Glomerular endothelial cell (primary cell): ENCODE measurements around the gene ANKRD23. TPM values are rescaled to one million over a fixed set of nuclear protein-coding genes. Genes with fewer than 3 reads are reported as not detected.

Experiments used
- DNase-seq: peaks from one replicate; pipeline ENCODE4 v3.0.0-alpha.2; 2011; ENCODE audit warnings: low read depth, low spot score; ENCODE audit errors: extremely low read depth
- total RNA-seq: library from RNA; depleted of rRNA; stranded (reverse); fragments of >200 nt; gene quantifications from 2 replicates; pipeline ENCODE4 v1.2.3, GENCODE V29; 2015

ANKRD23 gene
- total RNA-seq, 1 donor from 2014 or later = 1.6 TPM

DNA sequence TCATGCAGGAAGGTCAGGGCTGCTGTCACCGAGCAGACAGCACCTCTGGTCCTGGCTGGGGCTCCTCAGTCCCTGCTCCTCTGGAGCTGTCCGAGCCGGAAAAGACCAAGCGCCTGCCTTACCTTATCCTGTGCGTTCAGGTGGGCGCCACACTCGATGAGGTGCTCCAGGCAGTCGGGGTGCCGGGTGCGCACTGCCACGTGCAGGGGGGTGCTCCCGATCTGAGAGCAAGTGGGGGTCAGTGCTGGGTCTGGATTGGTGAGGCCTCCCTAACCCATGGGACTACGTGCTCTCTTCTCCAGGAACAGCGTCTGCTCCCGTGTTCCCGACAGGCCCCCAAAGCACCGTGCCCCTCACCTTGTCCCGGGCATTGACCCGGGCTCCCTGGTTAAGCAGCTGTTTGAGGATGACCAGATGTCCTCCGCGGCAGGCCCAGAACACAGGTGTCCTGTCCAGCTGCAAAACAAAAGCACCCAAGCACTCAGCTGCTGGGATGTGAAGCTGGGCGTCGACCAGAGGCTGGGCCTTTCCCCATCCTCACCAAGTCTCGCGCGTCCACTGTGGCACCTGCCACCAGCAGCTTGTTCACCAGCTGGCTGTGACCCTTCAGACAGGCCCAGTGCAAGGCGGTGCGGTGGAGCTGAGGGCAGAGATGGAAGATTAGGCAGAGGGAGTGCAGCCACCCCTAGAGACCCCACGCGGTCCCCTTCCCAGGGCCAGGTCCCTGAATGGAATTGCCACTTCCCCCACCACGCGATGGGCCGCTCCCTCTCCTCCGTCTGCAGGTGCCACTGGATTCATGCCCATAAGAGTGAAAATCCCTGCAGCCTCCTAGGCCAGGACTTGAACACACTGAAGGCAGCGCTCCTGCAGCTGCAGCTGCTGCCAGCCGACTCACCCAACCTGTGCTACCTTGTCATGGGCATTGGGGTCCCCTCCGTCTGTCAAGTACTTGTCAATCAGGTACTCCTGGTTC, 3.7 kb downstream of the ANKRD23 start:
- no peak for DNase-seq

DNA sequence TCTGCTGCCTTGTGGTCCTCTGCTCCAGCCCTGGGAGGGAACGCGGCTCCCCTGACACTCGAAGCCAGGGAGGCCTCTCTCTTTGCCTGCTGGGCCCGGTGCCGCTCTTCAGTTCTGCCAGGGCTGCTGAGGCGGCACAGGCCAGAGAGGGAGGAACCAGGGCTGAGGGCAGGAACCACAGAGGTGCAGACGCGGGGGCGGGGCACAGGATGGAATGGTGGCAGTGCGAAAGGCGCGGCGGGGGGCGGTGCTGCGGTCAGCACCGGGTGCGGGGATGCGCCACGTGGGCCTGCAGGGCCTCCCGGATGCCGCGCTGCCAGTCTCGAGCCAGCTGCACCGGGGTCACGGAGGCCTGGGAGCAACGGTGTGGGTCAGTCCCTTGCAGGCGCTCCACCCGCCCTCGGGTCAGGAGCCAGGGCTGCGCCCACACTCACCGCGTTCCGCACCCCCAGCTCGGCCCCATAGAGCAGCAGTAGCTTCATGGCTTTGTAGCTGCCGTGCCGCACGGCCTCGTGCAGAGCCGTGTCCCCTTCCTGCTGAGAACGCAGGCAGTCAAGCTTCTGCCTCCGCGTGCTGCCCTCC, 4.4 kb downstream of the ANKRD23 start:
- DNase-seq = no peak

DNA sequence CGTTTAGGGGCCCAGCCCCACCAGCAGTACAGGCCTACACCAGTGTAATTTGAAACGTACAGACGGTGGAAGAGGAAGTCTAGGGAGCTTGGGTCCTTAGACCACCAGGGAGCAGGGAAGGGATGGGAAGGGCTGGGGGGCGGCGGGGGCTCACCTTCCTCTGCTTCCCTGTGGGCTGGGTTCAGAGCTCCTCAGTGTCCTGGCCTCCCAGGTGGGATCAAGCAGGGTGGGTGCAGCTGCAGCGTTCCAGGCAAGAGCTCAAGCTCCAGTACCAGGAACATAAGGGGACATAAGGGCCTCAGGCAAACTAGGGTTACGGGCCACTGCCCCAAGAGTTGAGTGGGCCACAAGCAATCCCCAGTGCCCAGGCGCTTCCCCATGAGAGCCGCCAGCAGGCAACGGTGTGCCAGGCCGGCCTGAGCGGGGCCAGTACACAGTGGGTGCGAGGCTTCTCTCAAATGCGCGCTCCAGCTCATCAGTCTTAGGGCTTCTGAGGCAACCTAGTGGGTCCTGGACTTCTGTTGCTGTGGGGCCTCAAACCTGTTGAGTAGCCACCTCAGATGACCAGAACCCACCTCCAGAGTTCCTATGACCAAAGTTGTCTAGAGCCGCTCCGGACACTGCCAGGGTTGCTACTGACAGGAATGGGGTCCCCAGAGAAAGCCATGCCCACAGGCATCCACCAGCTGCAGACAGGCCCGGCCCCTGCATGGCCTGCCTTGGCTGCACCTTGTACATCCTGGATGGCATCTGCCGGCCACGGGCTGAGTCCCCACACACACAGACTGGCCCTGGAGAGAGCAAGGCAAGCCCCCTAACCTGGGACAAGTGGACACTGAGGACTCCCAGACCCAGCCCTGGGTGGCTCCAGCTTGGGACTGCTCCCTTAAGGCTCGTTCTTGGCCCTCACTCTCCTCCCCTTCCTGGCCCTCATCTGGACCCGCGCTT, 5.2 kb downstream of the ANKRD23 start:
- DNase-seq = no peak

DNA sequence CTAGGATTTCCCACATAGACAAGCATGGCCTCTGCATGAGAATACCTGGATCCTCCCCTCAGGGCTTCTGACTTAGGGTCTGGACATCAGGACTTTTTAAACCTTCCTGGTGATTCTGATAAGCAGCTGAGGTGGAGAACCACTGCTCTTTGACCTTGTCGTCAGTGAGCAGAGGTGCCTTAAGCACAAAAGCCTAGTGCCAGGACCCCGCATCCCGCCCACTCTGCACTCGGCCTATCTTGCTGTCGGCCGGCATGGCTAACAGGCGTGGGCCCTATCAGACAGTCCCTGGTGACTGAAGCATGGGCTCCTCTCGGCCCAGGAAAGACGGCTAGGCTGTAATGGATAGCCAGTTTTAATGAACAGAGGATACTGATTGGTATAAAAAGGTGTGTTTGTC, 6.2 kb downstream of the ANKRD23 start:
- no peak for DNase-seq

DNA sequence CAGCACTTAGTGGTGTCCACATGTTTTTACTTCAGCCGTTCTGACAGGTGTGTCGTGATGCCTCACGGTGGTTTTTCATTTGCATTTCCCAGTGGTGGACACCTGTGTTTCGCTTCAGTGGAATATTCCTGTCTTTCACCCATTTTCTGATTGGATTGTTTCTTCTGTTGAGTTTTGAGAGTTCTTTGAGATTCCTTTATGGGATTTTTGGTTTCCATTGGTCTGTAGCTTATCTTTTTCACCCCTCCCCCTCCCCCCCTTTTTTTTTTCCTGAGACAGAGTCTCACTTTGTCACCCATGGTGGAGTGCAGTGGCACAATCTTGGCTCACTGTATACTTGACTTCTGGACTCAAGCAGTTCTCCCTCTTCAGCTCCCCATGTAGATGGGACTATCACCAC, 8.0 kb downstream of the ANKRD23 start:
- no peak for DNase-seq

DNA sequence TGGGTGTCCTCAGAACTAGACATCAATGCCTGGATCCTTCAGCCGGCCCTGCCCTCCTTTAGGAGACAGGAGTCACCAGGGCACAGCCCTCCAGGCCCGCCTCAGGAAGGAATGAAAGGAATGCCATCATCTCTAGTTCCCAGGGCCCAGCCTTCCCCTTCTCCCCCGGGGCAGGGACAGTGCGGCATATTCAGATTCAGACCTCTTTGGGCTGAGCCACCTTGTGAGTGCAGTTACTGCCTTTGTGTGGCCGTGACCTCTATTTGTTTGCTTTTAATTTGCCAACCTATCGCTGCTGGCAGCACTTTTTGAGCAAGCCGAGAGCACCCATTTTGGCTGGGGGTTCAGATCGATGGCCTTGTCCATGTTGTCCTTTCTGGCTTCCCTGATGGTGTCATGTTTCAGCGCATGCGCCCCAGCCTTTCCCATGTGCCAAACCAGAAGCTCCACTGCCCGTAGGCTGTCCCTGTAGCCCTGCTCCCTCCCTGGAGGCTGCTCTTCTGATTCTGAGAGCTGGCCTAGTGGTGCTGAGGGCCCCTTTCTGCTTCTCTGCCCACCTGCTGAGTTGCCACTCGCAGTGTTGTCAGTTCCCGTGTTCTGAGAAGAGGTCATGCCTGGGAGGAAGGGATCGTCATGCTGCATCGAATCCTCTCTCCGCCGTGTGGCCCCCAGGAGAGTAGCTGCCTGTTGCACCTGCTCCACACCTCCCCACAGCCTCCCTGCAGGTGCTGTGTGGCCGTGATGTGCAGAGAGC, 10.9 kb downstream of the ANKRD23 start:
- DNase-seq = no peak

DNA sequence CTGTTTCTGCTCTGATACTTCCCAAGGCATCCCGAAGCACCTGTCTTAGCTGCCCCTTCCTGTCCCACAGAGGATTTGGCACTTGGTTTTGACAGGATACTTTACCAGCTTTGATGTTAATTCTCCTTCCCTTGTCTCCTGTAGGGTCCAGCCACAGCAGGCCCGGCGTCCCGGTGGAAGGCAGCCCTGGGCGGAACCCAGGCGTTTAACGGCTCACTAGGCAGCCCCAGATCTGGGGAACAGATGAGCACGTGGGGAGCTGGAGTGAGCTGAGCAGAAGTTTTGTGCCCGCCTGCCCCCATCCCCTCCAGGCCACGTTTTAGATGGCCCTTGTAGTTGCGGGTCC, 11.4 kb downstream of the ANKRD23 start:
- DNase-seq = no peak

DNA sequence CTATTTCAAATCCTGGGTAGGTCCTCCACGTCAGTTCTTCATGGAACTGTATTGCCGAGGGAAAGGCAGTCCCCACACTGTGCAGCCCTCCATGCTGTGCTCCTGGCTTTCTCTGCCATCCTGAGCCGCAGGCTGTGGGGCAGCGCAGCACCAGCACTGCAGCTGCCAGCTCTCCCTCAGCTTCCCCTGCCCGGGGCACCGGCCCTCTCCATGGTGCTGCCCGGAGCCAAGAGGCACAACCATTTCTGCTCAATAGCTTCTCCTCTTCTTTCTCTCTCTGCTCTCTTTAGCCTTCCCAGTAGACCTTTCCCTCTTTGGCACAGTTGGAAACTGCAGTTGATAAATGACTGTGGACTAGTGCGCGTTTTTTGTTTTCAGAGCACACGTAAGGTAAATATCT, 12.1 kb downstream of the ANKRD23 start:
- no peak for DNase-seq

DNA sequence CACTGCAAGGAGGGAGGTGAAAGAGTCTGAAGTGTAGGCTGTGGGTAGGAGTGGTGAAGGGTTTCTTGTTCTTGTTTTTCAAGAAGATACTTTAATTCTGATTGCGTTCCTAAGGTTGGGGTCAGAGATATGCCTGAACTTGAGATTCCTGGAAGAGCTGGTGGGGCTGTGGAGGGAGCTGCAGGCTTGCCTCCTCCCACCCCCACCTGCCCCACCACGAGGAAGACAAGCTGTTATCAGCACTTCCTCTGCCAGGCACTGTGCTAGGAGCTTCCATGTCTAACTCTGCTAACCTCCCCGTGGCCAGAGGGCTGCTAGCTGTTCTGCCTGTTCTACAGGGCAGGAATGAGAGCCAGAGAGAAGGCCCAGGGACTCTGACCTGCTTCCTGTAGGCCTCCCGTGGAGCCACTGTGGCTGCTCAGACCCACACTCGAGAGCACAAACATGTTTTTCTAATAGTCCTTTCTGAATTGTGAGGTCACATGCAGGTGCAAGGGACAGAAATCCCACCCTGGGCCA, 13.7 kb downstream of the ANKRD23 start:
- no peak for DNase-seq

DNA sequence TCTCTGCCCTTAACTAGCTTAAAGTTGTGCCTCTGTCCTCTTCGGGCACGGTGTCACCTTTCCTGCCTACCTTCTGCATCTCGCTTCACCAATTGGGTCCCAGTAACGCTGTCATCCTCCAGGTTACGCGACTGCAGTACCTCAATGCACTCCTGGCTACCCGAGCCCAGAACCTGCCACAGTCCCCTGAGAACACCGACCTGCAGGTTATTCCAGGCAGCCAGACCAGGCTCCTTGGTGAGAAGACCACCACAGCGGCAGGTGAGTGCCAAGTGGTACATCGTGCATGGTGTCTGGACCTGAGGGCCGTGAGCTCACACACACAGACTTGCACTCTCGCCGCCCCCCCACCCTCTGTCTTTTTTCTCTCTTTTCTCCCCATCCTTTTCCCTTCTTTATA, 14.9 kb downstream of the ANKRD23 start:
- DNase-seq = no peak

DNA sequence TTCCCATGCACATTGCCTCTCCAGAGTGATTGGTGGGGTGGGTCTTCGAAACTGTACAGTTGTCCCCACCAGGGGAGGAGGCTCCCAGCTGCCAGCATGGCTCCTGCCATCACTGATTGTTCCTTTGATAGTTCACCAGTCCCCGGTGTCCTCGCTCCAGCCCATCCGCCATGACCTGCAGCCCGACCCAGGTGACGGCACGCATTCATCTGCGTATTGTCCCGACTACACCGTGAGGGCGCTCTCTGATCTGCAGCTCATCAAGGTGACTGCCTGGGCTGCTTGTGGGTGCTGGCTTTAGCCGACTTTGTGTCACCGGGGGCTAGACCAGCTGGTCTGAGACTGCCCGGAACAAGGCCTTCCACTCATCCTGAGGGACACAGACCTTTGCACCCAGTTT, 15.4 kb downstream of the ANKRD23 start:
- no peak for DNase-seq

DNA sequence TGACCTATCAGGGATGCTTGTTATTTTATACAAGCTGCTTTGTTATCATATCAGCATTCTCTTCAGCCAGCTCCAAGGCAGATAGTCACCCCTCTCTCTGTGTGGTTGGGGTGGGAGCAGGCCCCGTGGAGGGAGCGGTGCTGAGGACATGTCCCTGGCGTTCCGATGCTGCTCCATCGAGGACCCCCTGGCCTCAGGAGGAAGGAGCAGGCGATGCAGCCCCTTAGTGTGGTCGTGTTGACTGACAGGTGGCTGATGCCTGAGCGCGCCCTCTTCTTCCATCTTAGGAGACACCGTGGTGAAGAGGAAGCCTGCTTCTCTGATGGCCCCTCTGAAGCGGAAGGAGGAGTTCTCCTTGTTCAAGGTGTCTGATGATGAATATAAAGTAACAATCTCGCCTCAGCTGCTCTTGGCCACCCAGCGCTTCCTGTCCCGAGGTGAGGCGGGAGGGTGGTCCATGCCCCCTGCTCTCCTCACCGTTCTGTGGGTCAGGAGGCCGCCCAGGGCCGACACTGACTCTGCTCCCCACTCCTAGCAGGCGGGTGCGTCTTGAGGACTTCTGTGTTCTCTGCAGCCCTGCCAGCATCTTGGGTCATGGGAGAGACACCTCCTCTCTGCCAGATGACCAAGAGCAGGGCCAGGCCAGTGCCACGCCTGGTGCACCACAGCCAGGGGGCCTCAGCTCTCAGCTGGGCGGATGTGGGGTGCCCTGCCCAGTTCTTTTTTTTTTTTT, 17.1 kb downstream of the ANKRD23 start:
- DNase-seq = no peak

DNA sequence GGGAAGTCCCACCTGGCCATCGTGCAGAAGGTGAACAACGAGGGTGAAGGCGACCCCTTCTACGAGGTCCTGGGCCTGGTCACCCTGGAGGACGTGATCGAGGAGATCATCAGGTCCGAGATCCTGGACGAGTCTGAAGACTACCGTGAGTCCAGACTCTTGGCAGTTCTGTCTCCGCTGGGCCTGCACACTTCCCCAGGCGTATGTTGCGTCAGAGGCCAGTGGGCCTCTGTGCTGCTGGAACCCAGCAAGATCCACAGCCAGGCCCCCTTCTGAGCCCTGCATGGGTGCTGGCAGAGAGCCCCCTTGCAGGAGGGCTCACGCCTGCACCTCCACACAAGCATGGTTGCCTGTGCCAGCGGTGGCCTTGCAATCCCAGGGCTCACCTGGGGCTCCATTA, 18.8 kb downstream of the ANKRD23 start:
- DNase-seq = no peak

DNA sequence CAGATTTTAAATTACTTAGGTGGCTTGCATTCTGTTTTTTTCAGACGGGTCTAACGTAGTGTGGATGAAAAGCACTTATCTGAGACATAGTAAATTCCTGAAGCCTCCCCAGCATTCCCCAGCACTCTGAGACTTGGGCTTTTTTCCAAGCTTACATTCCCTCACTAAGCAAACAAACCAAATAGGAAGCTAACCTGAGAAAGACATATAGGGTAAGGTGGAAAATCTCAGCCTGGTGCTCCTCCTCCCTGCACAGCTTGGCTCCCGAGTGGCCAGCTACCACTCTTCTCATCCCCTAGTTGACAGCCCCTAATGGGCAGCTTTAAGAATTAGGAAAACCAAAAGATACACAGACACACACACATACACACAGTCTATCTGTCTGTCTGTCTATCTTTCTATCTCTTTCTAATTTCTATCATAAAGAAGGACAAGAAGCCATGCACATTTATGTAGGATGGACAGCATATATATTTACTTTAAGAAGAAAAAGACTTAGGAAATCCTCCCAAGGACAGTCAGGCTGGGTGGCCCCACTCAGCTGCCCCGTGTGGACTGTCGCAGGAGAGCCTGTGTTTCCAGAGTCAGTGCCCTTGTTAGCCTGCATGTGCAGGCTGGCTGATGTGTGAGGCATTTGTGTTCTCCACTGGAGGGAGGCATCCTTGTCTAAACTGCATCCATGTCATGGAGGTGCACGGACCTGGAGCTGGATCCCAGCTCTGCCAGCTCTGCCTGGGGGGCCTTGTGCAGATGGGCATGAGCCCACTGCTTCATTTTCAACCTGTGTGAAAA, 19.5 kb downstream of the ANKRD23 start:
- DNase-seq = no peak

DNA sequence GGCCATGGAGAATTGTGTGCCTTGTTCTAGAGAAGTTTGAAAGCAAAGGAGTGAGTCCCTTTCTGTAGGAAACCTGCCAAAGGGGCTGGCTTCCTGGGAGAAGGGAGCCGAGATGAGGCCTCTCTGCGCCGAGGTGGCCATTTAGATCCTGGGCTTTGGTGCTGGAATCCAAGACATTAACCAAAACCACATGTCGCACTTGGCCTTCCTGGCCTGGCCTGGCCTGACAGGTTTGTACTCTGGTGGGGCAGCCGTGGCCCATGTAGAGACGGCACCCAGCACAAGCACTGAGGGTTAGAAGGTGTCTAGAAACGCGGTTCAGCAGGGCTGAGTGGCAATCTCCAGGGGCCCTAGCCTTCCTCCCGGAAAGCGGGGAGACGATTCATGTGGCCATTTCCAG, 20.6 kb downstream of the ANKRD23 start:
- no peak for DNase-seq

DNA sequence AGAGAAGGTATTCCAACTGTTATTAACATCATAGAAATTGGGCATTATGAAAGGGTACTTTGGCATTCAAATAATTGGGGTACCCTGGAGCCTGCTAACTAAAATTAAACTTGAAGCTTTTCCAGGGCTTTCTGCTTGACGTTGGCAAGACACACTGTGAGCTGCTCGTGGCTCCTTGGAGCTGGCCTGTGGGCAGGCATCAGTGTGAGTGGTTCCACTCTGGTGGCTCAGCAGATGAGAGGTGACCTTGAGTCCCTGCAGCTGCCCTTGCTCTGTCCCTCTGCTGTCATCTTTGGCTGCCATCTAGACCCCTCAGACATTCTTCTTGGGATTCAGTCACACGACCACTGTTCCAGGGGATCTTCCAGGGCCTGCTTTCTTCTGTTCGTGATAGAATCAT, 21.0 kb downstream of the ANKRD23 start:
- no peak for DNase-seq

DNA sequence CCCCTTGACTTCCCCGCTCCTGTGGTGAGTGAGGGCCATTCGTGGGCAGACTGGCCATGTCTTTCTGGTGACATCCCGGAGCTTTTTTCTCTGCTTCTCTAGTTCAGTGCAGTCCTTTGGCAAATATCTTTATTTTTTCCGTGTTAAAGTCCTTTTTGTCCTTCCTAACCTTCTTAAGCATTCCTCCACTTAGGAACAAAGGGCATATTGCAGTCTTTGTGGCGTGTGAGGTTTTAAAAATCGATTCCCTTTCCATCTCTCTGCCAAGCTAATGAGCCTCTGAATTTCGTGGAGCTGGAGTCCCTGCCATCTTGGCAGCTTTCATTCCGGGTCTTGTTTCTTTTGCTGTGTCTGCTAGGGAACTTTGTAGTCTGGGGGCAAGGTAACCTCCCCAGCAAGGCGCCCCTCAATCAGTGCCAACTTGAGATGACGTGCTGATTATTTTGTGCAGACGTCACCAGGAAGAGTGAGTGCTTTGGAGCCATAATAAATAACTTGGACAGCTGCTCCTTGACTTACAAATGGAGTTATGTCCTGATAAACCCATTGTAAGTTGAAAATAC, 22.6 kb downstream of the ANKRD23 start:
- no peak for DNase-seq

DNA sequence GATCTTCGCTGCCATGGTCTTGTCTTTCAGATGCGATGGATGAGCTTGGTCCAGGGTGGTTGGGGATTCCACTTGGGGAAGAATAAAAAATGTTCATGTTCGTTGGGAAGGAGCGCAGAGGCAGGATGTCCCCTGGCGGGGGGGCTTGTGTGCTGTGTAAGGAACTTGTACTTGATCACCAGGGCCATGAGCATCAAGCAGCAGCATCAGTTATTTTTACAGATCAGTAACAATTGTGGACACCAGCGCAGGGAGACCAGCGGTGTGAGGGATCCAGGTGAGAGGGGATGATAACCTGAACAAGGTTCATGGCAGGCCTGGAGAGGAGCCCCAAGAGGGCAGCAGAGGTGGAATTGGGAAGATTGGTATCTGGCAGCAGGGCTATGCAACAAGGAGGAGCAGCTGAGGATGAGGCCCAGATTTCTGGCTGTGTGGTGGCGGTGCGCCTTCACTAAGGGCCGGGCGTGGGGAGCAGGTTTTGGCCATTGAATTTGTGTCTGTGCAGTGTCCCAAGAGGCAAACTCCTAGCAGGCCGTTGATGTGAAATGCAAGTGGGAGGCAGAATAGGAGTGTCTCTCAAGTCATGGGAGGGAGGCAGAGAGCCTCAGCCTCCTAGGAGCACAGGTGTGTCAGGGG, 23.8 kb downstream of the ANKRD23 start:
- DNase-seq = no peak
